Measurements from ENCODE around the gene ADAMTSL3. TPM values are rescaled to one million over a fixed set of nuclear protein-coding genes. Genes with fewer than 3 reads are reported as not detected.

ADAMTSL3 gene
- total RNA-seq, 1 experiment from 2014 or later: 1.8 TPM

- TF ChIP-seq ZNF532 (CRISPR knock-in tag; IDR thresholded peaks at IDR 0.05; ENCODE audit: borderline replicate concordance) (no peak), NFE2L1 (CRISPR knock-in tag; IDR thresholded peaks at IDR 0.05) (no peak), ETV6 (CRISPR knock-in tag; IDR thresholded peaks at IDR 0.05) (no peak), NFYB (CRISPR knock-in tag; conservative IDR thresholded peaks at IDR 0.05; ENCODE audit: low read depth) (no peak), ZNF138 (CRISPR knock-in tag; conservative IDR thresholded peaks at IDR 0.05) (no peak), ZNF232 (CRISPR knock-in tag; IDR thresholded peaks at IDR 0.05) (no peak), PREB (CRISPR knock-in tag; IDR thresholded peaks at IDR 0.05; ENCODE audit: borderline replicate concordance) (no peak), GTF2I (CRISPR knock-in tag; conservative IDR thresholded peaks at IDR 0.05) (no peak), ZNF121 (CRISPR knock-in tag; IDR thresholded peaks at IDR 0.05) (no peak), ZNF219 (CRISPR knock-in tag; IDR thresholded peaks at IDR 0.05; ENCODE audit: borderline replicate concordance) (no peak), CREM (CRISPR knock-in tag; IDR thresholded peaks at IDR 0.05) (no peak), FOXP1 (CRISPR knock-in tag; IDR thresholded peaks at IDR 0.05; ENCODE audit: borderline replicate concordance) (no peak)
Measured at GRCh38 chr15:83643201-83643600, 10.7 kb upstream of the ADAMTSL3 start (continued).

DNA sequence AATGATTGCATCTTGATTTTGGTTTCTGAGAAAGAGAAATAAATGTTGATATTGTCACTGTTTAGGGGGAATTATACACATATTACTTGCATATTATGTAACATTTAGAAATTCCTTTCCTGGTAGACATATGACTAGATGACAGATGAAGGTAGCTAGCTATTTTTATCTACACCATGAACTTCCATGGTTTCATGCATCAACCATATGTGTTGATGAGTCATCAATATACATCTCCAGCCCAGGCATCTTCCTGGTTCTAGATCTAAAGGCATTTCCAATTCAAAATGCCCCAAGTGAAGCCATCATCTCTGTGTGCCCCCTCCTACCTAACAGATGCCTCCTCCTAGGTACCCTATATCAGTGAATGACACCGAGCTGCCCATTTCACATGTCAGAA lies 9.5 kb upstream of the ADAMTSL3 start:
- TF ChIP-seq KAT7 (CRISPR knock-in tag; IDR thresholded peaks at IDR 0.05; ENCODE audit: borderline replicate concordance) (no peak), CREM (CRISPR knock-in tag; IDR thresholded peaks at IDR 0.05) (no peak), JAZF1 (CRISPR knock-in tag; IDR thresholded peaks at IDR 0.05) (no peak), ATF3 (CRISPR knock-in tag; conservative IDR thresholded peaks at IDR 0.05) (no peak), FOXP4 (CRISPR knock-in tag; IDR thresholded peaks at IDR 0.05) (no peak), CBFB (CRISPR knock-in tag; IDR thresholded peaks at IDR 0.05; ENCODE audit: low read depth) (no peak), ZBTB21 (CRISPR knock-in tag; IDR thresholded peaks at IDR 0.05; ENCODE audit: borderline replicate concordance) (no peak), ZNF317 (CRISPR knock-in tag; IDR thresholded peaks at IDR 0.05; ENCODE audit: borderline replicate concordance, low read depth) (no peak), TP53 (CRISPR knock-in tag; IDR thresholded peaks at IDR 0.05) (no peak), EMX1 (CRISPR knock-in tag; IDR thresholded peaks at IDR 0.05) (no peak), ZNF138 (CRISPR knock-in tag; conservative IDR thresholded peaks at IDR 0.05) (no peak)
- TF ChIP-seq, protein P1, sequence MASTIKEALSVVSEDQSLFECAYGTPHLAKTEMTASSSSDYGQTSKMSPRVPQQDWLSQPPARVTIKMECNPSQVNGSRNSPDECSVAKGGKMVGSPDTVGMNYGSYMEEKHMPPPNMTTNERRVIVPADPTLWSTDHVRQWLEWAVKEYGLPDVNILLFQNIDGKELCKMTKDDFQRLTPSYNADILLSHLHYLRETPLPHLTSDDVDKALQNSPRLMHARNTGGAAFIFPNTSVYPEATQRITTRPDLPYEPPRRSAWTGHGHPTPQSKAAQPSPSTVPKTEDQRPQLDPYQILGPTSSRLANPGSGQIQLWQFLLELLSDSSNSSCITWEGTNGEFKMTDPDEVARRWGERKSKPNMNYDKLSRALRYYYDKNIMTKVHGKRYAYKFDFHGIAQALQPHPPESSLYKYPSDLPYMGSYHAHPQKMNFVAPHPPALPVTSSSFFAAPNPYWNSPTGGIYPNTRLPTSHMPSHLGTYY (CRISPR knock-in tag; IDR thresholded peaks at IDR 0.05): no peak
- TF ChIP-seq, protein P2, sequence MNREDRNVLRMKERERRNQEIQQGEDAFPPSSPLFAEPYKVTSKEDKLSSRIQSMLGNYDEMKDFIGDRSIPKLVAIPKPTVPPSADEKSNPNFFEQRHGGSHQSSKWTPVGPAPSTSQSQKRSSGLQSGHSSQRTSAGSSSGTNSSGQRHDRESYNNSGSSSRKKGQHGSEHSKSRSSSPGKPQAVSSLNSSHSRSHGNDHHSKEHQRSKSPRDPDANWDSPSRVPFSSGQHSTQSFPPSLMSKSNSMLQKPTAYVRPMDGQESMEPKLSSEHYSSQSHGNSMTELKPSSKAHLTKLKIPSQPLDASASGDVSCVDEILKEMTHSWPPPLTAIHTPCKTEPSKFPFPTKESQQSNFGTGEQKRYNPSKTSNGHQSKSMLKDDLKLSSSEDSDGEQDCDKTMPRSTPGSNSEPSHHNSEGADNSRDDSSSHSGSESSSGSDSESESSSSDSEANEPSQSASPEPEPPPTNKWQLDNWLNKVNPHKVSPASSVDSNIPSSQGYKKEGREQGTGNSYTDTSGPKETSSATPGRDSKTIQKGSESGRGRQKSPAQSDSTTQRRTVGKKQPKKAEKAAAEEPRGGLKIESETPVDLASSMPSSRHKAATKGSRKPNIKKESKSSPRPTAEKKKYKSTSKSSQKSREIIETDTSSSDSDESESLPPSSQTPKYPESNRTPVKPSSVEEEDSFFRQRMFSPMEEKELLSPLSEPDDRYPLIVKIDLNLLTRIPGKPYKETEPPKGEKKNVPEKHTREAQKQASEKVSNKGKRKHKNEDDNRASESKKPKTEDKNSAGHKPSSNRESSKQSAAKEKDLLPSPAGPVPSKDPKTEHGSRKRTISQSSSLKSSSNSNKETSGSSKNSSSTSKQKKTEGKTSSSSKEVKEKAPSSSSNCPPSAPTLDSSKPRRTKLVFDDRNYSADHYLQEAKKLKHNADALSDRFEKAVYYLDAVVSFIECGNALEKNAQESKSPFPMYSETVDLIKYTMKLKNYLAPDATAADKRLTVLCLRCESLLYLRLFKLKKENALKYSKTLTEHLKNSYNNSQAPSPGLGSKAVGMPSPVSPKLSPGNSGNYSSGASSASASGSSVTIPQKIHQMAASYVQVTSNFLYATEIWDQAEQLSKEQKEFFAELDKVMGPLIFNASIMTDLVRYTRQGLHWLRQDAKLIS (CRISPR knock-in tag; IDR thresholded peaks at IDR 0.05; ENCODE audit: borderline replicate concordance): no peak
- TF ChIP-seq, protein P3, sequence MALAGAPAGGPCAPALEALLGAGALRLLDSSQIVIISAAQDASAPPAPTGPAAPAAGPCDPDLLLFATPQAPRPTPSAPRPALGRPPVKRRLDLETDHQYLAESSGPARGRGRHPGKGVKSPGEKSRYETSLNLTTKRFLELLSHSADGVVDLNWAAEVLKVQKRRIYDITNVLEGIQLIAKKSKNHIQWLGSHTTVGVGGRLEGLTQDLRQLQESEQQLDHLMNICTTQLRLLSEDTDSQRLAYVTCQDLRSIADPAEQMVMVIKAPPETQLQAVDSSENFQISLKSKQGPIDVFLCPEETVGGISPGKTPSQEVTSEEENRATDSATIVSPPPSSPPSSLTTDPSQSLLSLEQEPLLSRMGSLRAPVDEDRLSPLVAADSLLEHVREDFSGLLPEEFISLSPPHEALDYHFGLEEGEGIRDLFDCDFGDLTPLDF (CRISPR knock-in tag; IDR thresholded peaks at IDR 0.05): no peak
- Mint-ChIP-seq H3K27me3 (ENCODE audit: low read depth) (peaks cover 2% of the 10 kb centered on the region; the same call in 1 of the 2 replicates), H3K9me3 (peaks cover 15% of the 10 kb centered on the region), H3K4me1 (no peaks in the 10 kb centered on the region), H3K36me3 (no peaks in the 10 kb centered on the region), H3K27ac (no peak overlapping the region), H3K4me3 (no peak overlapping the region)
- DNase-seq (ENCODE audit: low spot score) (no peak), ATAC-seq (no peak)
- ChIA-PET POLR2A (no interaction called here), CTCF (interaction anchor here (1.1 to 1.5 kb wide), 2 partner anchors 9 to 13 kb away, joined by 5 to 8 read pairs; no protein-coding TSS in a partner anchor)
